Measurements from ENCODE around the gene HOXC12. TPM values are rescaled to one million over a fixed set of nuclear protein-coding genes. Genes with fewer than 3 reads are reported as not detected.

Gene HOXC12
- total and polyA plus RNA-seq, 2 of the 8 experiments (the other 6 are each of a cell fraction or from before 2014, with no cell fraction given): not detected

GRCh38 chr12:53975479-53976152 lies 20.9 kb downstream of the HOXC12 start (continued):
- peak; percentile 71 for TF ChIP-seq SP1 (IDR thresholded peaks at IDR 0.05; ENCODE audit: low read depth, low read length)

All from H1 (cell line).